Activated naive CD8-positive, alpha-beta T cell treated with anti-CD3 and anti-CD28 coated beads, Interleukin-2, amount 10 ng/mL, durations not matched to agents 7 days and 5 days (primary cell): ENCODE results near the gene HMGCS1. TPM values are rescaled to one million over a fixed set of nuclear protein-coding genes. Genes with fewer than 3 reads are reported as not detected.

ENCODE experiments used
- ATAC-seq: fragments of 150-1000 bp; cut with Tn5 transposase; one replicate; pipeline ENCODE4 v1.10.0; 2021; ENCODE audit warnings: low read depth, moderate library complexity
- POLR2A ChIA-PET: fragments of 350-600 bp; sonication (Branson Sonifier 250); formaldehyde crosslinking; loops from one replicate; lab custom pipeline; 2021; ENCODE audit warnings: antibody characterized with exemption; lab: Charles Lee
- DNase-seq: peaks from one replicate; pipeline ENCODE4 v3.0.0; 2021
- H3K27ac Mint-ChIP-seq: one replicate; pipeline ENCODE4 v1.8.0; 2022; ENCODE audit warnings: mild to moderate bottlenecking, mixed read lengths
- H3K27me3 Mint-ChIP-seq: one replicate; pipeline ENCODE4 v1.8.0; 2022; ENCODE audit warnings: mild to moderate bottlenecking, moderate library complexity, mixed read lengths
- H3K36me3 Mint-ChIP-seq: one replicate; pipeline ENCODE4 v1.8.0; 2021; ENCODE audit warnings: mild to moderate bottlenecking, mixed read lengths
- H3K4me1 Mint-ChIP-seq: one replicate; pipeline ENCODE4 v1.8.0; 2021; ENCODE audit warnings: mixed read lengths
- H3K4me3 Mint-ChIP-seq: one replicate; pipeline ENCODE4 v1.8.0; 2022; ENCODE audit warnings: mild to moderate bottlenecking, moderate library complexity, mixed read lengths
- H3K9me3 Mint-ChIP-seq: one replicate; pipeline ENCODE4 v1.8.0; 2021; ENCODE audit warnings: mixed read lengths
- total RNA-seq, 2 experiments: library from RNA; stranded (reverse); gene quantifications; one replicate each; pipeline ENCODE4 v1.2.3, GENCODE V29; 2021

The HMGCS1 gene
- 10 to 100 TPM; 46.9 to 51.8 TPM for total RNA-seq

DNA sequence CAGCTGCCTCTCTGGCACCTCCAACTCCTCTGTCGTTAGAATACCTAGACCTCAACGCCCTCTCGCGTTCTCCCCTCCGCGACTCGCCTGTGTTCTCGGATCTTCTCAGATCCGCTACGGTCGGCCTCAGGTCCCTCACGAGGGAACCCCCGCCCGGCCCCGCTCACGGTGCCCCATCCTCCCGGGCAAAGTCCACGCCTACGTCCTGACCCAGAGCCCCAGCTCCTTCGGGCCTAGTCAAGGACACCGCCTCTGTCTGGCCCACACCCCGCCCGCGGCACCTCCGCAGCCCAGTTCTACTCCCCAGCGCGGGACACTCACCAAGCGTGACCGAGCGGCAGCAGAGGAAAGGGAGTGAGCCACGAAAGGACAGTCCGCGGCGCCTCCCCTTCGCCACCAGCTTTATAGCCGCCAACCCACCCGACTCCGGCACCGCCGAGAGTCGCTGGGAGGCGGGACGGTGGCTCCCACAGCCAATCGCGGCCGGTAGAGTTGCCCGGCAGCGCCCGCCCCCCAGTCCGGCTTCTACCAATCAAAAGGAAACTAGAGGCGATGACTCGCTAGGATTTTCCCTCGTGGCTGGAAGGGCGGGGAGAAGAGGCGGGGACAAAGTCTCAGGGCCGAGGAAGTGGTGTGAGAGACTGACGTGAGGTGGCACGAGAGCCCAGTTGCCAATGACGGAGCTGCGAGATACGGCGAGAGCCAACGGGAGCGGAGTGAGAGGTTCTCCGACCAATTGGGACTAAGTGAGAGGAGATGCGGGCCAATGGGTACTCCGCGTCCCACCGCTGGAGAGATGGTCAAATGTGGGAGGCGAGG is at the start of gene HMGCS1:
Gene HMGCS1 (minus strand): TSS at position 378 of the 819 bp plus-strand sequence. CDS start 14,447 bp downstream, outside the sequence.
- DNase-seq (peak; percentile 96), ATAC-seq (peak; percentile 96)
- POLR2A ChIA-PET: interaction anchor here (0.5 to 3.0 kb wide), 24 partner anchors 8 to 1409 kb away, joined by 3 to 34 read pairs (median 5); partner anchors contain the start of genes C5orf34, RIMOC1, TMEM267 and ZNF131
- Mint-ChIP-seq H3K36me3 (peaks cover 7% of the 10 kb centered on the region), H3K9me3 (no peaks in the 10 kb centered on the region), H3K4me3 (peak within 1 kb of the TSS; percentile 100), H3K27me3 (no peaks in the 10 kb centered on the region), H3K27ac (peak within 1 kb of the TSS; percentile 93), H3K4me1 (peaks cover 31% of the 10 kb centered on the region)

DNA sequence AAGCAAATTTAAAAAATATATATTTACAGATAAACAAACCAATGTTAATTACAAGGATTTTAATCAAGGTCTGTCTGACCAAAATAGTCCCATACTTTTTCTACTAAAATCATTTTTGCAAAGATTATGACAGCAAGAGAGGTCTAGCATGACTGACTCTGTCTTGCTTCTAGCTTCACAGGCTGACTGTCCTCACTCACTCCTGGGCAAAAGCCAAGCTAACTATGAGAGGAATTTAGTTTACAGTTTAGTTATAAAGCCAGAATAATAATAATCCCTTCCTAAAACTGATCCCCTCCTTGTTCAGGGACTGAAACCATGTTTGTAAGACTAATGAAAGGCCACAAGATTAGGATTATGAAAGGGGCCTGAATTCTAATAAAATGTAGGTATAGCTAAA is 45.5 kb upstream of the HMGCS1 start:
- POLR2A ChIA-PET: no interaction called here
- H3K9me3 Mint-ChIP-seq: peaks cover 20% of the 10 kb centered on the region
- H3K27ac Mint-ChIP-seq: no peak overlapping the region
- H3K36me3 Mint-ChIP-seq: no peaks in the 10 kb centered on the region
- H3K27me3 Mint-ChIP-seq: no peaks in the 10 kb centered on the region
- no peak for ATAC-seq
- H3K4me1 Mint-ChIP-seq: no peaks in the 10 kb centered on the region
- DNase-seq: no peak
- H3K4me3 Mint-ChIP-seq: no peak overlapping the region

GRCh38 chr5:43358301-43358700 is 45.1 kb upstream of the HMGCS1 start:
- POLR2A ChIA-PET: no interaction called here
- Mint-ChIP-seq H3K27ac (no peak overlapping the region), H3K4me1 (no peaks in the 10 kb centered on the region), H3K4me3 (no peak overlapping the region), H3K9me3 (peaks cover 20% of the 10 kb centered on the region), H3K27me3 (no peaks in the 10 kb centered on the region), H3K36me3 (no peaks in the 10 kb centered on the region)
- ATAC-seq (no peak), DNase-seq (no peak)

DNA sequence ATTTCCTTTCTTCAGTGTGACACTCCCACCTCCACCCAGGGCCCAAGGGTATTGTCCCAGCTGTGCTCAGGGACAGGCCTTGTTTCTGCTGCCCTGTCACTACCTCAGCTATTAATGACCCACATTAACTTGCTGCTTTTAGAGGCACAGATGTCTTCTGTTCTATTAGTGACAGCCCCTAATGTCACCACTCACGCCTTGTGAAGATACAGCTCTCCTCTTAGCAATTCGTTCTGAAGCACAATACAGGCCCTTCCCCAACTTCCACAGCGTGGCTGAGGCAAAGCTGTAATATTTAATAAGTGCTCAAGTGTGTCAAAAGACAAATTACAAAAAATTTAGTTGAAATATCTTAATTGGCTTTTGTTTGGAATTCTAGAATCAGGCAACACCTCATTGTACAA is 44.7 kb upstream of the HMGCS1 start:
- H3K27me3 Mint-ChIP-seq: no peaks in the 10 kb centered on the region
- no peak overlapping the region for H3K4me3 Mint-ChIP-seq
- no peaks in the 10 kb centered on the region for H3K36me3 Mint-ChIP-seq
- no peak overlapping the region for H3K27ac Mint-ChIP-seq
- ATAC-seq (no peak), DNase-seq (no peak)
- peaks cover 20% of the 10 kb centered on the region for H3K9me3 Mint-ChIP-seq
- POLR2A ChIA-PET: no interaction called here
- no peaks in the 10 kb centered on the region for H3K4me1 Mint-ChIP-seq

DNA sequence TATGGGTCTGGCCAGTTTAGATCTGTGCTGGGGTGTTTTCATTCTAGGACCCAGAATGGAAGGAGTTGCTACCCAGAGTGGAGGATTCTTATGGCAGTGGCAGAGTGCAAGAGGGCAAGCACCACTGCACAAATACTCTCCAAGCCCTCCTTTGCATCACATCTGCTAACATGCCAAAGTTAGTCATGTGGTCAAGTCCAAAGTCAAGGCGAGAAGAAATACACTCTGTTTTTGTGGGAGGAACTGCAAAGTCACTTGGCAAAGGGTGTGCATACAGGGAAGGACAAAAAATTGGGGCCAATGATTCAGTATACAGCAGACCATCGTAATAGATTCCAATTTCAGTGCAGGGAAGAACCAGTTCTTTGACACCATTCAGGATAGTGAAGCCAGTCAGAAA is 43.9 kb upstream of the HMGCS1 start:
- Mint-ChIP-seq H3K4me3 (no peak overlapping the region), H3K4me1 (no peaks in the 10 kb centered on the region), H3K9me3 (peaks cover 20% of the 10 kb centered on the region), H3K27ac (no peak overlapping the region), H3K36me3 (no peaks in the 10 kb centered on the region), H3K27me3 (peaks cover 4% of the 10 kb centered on the region)
- POLR2A ChIA-PET: no interaction called here
- ATAC-seq: no peak
- no peak for DNase-seq

DNA sequence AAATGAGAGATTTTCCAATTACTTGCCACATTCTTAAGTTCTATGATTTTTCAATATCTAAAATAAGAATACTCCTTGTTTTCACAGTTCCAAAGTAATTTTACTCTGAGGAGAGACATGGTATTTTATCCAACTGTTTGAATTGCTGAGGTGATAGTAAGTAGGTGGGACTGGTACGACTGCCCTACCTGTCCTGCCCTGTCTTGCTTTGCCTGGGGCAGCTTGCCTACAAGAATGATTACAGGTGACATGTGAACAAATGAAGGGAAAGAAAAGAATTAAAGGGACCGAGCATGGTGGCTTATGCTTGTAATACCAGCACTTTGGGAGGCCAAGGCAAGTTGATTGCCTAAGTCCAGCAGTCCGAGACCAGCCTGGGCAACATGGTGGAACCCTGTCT is 41.6 kb upstream of the HMGCS1 start:
- H3K4me3 Mint-ChIP-seq: no peak overlapping the region
- H3K36me3 Mint-ChIP-seq: no peaks in the 10 kb centered on the region
- ATAC-seq: no peak
- H3K27ac Mint-ChIP-seq: no peak overlapping the region
- H3K4me1 Mint-ChIP-seq: no peaks in the 10 kb centered on the region
- peaks cover 5% of the 10 kb centered on the region for H3K9me3 Mint-ChIP-seq
- POLR2A ChIA-PET: no interaction called here
- peaks cover 4% of the 10 kb centered on the region for H3K27me3 Mint-ChIP-seq
- DNase-seq: no peak

DNA sequence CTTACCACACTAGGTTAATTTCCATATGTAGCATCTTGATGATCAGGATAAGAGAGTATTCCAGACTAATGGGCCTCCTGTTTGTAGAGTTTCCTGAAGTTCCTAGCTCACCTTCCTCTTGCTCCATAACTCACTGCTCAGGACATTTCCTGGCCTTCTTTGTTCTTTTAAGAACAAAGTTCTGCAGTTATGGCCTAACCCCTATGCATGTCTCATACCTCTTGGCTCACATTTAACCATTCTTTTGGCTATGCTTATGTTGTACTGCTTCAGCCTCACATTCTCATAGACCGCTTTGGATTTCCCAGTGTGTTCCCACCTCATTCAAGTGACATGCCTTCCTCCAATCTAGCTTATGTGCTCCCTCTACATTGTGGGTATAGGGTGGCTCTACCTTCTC is 40.5 kb upstream of the HMGCS1 start:
- Mint-ChIP-seq H3K36me3 (no peaks in the 10 kb centered on the region), H3K27ac (no peak overlapping the region), H3K27me3 (peaks cover 4% of the 10 kb centered on the region), H3K4me1 (no peaks in the 10 kb centered on the region), H3K9me3 (no peaks in the 10 kb centered on the region), H3K4me3 (no peak overlapping the region)
- DNase-seq (no peak), ATAC-seq (no peak)
- POLR2A ChIA-PET: no interaction called here

DNA sequence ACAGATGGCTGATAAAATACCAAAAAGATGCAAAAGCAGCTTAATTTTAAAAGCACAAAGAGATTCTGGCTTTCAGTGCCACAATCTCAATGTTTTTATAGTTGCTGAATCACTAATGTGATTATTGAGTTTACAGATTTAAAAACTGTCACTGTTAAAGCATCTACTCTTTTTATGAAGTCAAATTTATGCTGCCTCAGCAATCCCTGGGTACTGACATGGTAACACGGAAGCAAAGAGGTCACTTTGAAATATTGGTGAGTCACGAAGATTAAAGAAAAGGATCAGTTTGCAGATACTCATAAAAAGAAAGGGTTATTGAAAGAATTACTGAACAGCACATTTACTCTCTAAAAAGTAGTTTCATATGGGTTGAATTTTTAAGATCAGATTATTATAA is 39.7 kb upstream of the HMGCS1 start:
- Mint-ChIP-seq H3K9me3 (no peaks in the 10 kb centered on the region), H3K4me3 (no peak overlapping the region), H3K27ac (no peak overlapping the region), H3K4me1 (no peaks in the 10 kb centered on the region), H3K27me3 (peaks cover 4% of the 10 kb centered on the region), H3K36me3 (no peaks in the 10 kb centered on the region)
- no peak for ATAC-seq
- no peak for DNase-seq
- POLR2A ChIA-PET: no interaction called here

GRCh38 chr5:43352131-43352530 is 38.9 kb upstream of the HMGCS1 start:
- H3K4me1 Mint-ChIP-seq: no peaks in the 10 kb centered on the region
- POLR2A ChIA-PET: no interaction called here

GRCh38 chr5:43348861-43349363 is 35.7 kb upstream of the HMGCS1 start:
- Mint-ChIP-seq H3K9me3 (no peaks in the 10 kb centered on the region), H3K4me1 (no peaks in the 10 kb centered on the region), H3K27ac (no peak overlapping the region), H3K36me3 (no peaks in the 10 kb centered on the region), H3K27me3 (peaks cover 9% of the 10 kb centered on the region), H3K4me3 (no peak overlapping the region)
- POLR2A ChIA-PET: no interaction called here
- ATAC-seq: no peak
- DNase-seq: no peak

More at GRCh38 chr5:43352131-43352530, 38.9 kb upstream of the HMGCS1 start:
- Mint-ChIP-seq H3K36me3 (no peaks in the 10 kb centered on the region), H3K9me3 (no peaks in the 10 kb centered on the region), H3K27me3 (peaks cover 4% of the 10 kb centered on the region), H3K4me3 (no peak overlapping the region), H3K27ac (no peak overlapping the region)
- DNase-seq: no peak
- no peak for ATAC-seq

DNA sequence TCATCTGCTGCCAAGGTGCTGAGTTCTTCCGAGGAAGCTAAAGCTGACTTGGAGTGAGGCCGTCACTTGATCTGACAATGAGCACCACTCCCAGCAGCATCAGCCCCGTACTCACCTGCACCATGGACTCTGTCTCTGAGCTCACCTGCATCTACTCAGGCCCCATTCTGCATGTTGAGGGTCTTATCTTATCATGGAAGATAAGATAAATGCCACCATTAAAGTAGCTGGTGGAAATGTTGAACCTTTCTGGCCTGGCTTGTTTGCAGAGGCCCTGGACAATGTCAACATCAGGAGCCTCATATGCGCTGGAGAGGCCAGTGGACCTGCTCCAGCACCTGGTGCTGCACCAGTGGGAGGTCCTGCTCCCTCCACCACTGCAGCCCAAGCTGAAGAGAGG is 35.0 kb upstream of the HMGCS1 start:
- no peak for DNase-seq
- peaks cover 13% of the 10 kb centered on the region for H3K27me3 Mint-ChIP-seq
- POLR2A ChIA-PET: no interaction called here
- H3K4me3 Mint-ChIP-seq: no peak overlapping the region
- H3K4me1 Mint-ChIP-seq: no peaks in the 10 kb centered on the region
- no peaks in the 10 kb centered on the region for H3K9me3 Mint-ChIP-seq
- ATAC-seq: no peak
- no peak overlapping the region for H3K27ac Mint-ChIP-seq
- H3K36me3 Mint-ChIP-seq: no peaks in the 10 kb centered on the region

- Mint-ChIP-seq H3K4me1 (peaks cover 4% of the 10 kb centered on the region), H3K9me3 (peaks cover 18% of the 10 kb centered on the region), H3K36me3 (no peaks in the 10 kb centered on the region), H3K27me3 (peaks cover 6% of the 10 kb centered on the region), H3K27ac (no peak overlapping the region), H3K4me3 (no peak overlapping the region)
- DNase-seq (no peak), ATAC-seq (no peak)
- POLR2A ChIA-PET: interaction anchor here (0.6 kb wide), 1 partner anchor 389 kb away, joined by 3 read pairs; no protein-coding TSS in a partner anchor
Measured at GRCh38 chr5:43338862-43339261, 25.6 kb upstream of the HMGCS1 start.

GRCh38 chr5:43336159-43336558 is 22.9 kb upstream of the HMGCS1 start:
- no peak for DNase-seq
- Mint-ChIP-seq H3K27me3 (peaks cover 8% of the 10 kb centered on the region), H3K4me3 (no peak overlapping the region), H3K4me1 (peaks cover 4% of the 10 kb centered on the region), H3K36me3 (no peaks in the 10 kb centered on the region), H3K27ac (no peak overlapping the region), H3K9me3 (peaks cover 27% of the 10 kb centered on the region)
- no peak for ATAC-seq
- POLR2A ChIA-PET: no interaction called here

DNA sequence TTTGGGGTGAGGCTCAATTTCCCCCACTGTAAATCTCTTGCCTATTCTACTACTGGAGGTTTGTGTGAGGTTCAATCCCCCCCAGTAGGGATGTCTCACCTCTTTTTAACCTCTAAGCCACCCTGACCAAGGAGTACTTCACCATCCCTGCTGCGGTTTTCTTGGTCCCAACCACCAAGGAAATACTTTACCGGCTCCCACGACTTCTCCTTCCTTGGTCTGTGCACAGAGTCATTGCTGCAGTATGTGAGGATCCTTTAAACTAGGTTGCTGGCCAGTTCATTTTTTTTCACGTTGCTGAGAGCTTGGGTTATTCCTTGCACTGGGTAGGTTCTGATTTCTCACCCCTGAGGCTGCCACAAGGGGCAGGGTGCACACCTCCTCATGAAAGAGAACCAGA is 22.5 kb upstream of the HMGCS1 start:
- ATAC-seq: no peak
- Mint-ChIP-seq H3K36me3 (no peaks in the 10 kb centered on the region), H3K4me1 (peaks cover 4% of the 10 kb centered on the region), H3K9me3 (peaks cover 27% of the 10 kb centered on the region), H3K27me3 (peaks cover 8% of the 10 kb centered on the region), H3K4me3 (no peak overlapping the region), H3K27ac (no peak overlapping the region)
- DNase-seq: no peak
- POLR2A ChIA-PET: no interaction called here
